Measurements from ENCODE around the gene AKAP8L. TPM values are rescaled to one million over a fixed set of nuclear protein-coding genes. Genes with fewer than 3 reads are reported as not detected.

AKAP8L gene
- total RNA-seq, 4 donors from 2014 or later = 112 to 329 (median 172) TPM

DNA sequence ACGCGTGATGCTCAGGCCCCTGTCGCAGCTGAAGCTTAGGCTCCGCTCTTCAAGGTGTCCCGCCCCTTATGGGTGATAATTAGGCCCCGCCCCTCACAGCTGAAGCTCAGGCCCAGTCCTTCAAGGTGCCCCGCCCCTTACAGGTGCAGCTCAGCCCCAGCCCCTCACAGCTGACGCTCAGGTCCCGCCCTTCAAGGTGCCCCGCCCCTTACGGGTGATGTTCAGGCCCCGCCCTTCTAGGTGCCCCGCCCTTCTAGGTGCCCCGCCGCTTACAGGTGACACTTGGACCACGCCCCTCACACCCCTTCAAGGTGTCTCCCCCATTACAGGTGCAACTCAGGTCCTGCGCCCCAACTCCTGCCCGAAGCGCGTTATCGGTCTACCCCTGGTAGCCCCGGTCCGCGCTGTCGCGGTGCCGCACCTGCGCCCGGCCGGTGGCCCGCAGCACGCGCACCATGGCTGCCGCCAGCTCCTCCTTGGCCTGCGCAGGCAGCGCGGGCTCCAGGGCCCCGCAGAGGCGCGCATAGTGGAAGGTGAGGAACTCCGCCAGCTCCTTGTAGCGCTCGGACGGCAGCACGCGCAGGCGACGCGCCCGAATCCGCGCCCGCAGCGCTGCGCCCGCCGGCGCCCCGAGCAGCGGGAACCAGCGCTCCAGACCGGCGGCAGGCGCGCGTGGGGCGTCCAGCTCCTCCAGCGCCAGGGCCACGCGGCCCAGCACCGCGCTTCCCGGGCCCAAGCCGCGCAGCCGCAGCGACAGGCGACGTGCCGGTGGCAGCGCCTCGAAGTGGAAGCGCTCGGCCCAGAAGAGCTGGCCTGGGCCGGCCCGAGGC lies 38.3 kb upstream of the AKAP8L start:
- Histone ChIP-seq H3K4me1 (peaks cover 0 to 21% (median 18%) of the 10 kb centered on the region in 4 donors), H3K9me3 (no peaks in the 10 kb centered on the region), H3K27me3 (peaks cover 54% of the 10 kb centered on the region), H3K4me3 (peak overlapping the region in 2 of 4 donors; percentile 11 to 21), H3K27ac (no peak overlapping the region), H3K36me3 (no peaks in the 10 kb centered on the region)
- in situ Hi-C loops (cut with MboI; ENCODE audit: low pct_ligation_motif_present in 1 of 4, low pct_unique_long_range_greater_than_20kb in 1 of 4, low sequenced_read_pairs in 3 of 4) = no loop called here
- DNase-seq = no peak
- intact Hi-C loops (cut with DNase I; ENCODE audit: low total_unique reads) = no loop called here
- TF ChIP-seq, protein P1, sequence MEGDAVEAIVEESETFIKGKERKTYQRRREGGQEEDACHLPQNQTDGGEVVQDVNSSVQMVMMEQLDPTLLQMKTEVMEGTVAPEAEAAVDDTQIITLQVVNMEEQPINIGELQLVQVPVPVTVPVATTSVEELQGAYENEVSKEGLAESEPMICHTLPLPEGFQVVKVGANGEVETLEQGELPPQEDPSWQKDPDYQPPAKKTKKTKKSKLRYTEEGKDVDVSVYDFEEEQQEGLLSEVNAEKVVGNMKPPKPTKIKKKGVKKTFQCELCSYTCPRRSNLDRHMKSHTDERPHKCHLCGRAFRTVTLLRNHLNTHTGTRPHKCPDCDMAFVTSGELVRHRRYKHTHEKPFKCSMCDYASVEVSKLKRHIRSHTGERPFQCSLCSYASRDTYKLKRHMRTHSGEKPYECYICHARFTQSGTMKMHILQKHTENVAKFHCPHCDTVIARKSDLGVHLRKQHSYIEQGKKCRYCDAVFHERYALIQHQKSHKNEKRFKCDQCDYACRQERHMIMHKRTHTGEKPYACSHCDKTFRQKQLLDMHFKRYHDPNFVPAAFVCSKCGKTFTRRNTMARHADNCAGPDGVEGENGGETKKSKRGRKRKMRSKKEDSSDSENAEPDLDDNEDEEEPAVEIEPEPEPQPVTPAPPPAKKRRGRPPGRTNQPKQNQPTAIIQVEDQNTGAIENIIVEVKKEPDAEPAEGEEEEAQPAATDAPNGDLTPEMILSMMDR (IDR thresholded peaks at IDR 0.05) = no peak
- TF ChIP-seq POLR2AphosphoS5 (IDR thresholded peaks at IDR 0.05) (no peak), EP300 (IDR thresholded peaks at IDR 0.05; ENCODE audit: low read depth) (no peak)
- 47% methylated on average over 52 of the region's 86 CpGs; no CpG with 5 or more reads in 1 of the 2 donors for WGBS, 2 donors (ENCODE audit: low coverage in 1 of 2)

DNA sequence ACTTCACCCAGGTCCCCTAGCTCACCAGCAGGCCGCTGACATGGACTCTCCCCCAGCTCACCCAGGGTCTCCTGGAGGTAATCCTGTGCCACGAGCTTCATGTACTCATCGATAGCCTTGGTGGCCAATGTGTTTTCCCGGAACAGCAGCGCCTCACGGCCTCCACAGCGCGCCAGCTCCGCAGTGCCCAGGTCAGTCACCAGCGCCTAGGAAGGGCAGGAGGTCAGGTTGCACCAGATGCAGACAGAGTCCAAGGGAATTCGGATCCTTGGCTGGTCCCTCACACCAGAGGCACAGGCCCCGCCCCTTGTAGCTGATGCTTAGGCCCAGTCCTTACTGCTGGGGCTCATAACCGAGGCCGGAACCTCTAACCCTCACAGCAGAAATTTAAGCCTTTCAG lies 37.7 kb upstream of the AKAP8L start:
- 42% methylated on average over 13 of the region's 14 CpGs; no CpG with 5 or more reads in 1 of the 2 donors for WGBS, 2 donors (ENCODE audit: low coverage in 1 of 2)
- Histone ChIP-seq H3K9me3 (no peaks in the 10 kb centered on the region), H3K4me3 (no peak overlapping the region), H3K4me1 (peaks cover 0 to 21% (median 18%) of the 10 kb centered on the region in 4 donors), H3K36me3 (no peaks in the 10 kb centered on the region), H3K27me3 (peaks cover 54% of the 10 kb centered on the region), H3K27ac (no peak overlapping the region)
- TF ChIP-seq, protein P1 (IDR thresholded peaks at IDR 0.05) = no peak
- TF ChIP-seq POLR2A (IDR thresholded peaks at IDR 0.05) (no peak), POLR2AphosphoS5 (IDR thresholded peaks at IDR 0.05) (no peak), EP300 (IDR thresholded peaks at IDR 0.05; ENCODE audit: low read depth) (no peak)
- DNase-seq = no peak
- intact Hi-C loops (cut with DNase I; ENCODE audit: low total_unique reads) (no loop called here), in situ Hi-C loops (cut with MboI; ENCODE audit: low pct_ligation_motif_present in 1 of 4, low pct_unique_long_range_greater_than_20kb in 1 of 4, low sequenced_read_pairs in 3 of 4) (no loop called here)

- intact Hi-C loops (cut with DNase I; ENCODE audit: low total_unique reads) (no loop called here), in situ Hi-C loops (cut with MboI; ENCODE audit: low pct_ligation_motif_present in 1 of 4, low pct_unique_long_range_greater_than_20kb in 1 of 4, low sequenced_read_pairs in 3 of 4) (no loop called here)
- Histone ChIP-seq H3K9me3 (no peaks in the 10 kb centered on the region), H3K27me3 (peaks cover 54% of the 10 kb centered on the region), H3K4me1 (peaks cover 0 to 21% (median 18%) of the 10 kb centered on the region in 4 donors), H3K27ac (no peak overlapping the region), H3K36me3 (no peaks in the 10 kb centered on the region), H3K4me3 (no peak overlapping the region)
- no peak for TF ChIP-seq POLR2A (IDR thresholded peaks at IDR 0.05)
- no peak for TF ChIP-seq EP300 (IDR thresholded peaks at IDR 0.05; ENCODE audit: low read depth)
- TF ChIP-seq POLR2AphosphoS5 (IDR thresholded peaks at IDR 0.05) = no peak
- TF ChIP-seq, protein P1 (IDR thresholded peaks at IDR 0.05) = no peak
- DNase-seq = no peak
- WGBS, 2 donors (ENCODE audit: low coverage in 1 of 2) = 92% methylated on average over 9 of the region's 9 CpGs; no CpG with 5 or more reads in 1 of the 2 donors
Measured at GRCh38 chr19:15455996-15456395, 37.2 kb upstream of the AKAP8L start.

DNA sequence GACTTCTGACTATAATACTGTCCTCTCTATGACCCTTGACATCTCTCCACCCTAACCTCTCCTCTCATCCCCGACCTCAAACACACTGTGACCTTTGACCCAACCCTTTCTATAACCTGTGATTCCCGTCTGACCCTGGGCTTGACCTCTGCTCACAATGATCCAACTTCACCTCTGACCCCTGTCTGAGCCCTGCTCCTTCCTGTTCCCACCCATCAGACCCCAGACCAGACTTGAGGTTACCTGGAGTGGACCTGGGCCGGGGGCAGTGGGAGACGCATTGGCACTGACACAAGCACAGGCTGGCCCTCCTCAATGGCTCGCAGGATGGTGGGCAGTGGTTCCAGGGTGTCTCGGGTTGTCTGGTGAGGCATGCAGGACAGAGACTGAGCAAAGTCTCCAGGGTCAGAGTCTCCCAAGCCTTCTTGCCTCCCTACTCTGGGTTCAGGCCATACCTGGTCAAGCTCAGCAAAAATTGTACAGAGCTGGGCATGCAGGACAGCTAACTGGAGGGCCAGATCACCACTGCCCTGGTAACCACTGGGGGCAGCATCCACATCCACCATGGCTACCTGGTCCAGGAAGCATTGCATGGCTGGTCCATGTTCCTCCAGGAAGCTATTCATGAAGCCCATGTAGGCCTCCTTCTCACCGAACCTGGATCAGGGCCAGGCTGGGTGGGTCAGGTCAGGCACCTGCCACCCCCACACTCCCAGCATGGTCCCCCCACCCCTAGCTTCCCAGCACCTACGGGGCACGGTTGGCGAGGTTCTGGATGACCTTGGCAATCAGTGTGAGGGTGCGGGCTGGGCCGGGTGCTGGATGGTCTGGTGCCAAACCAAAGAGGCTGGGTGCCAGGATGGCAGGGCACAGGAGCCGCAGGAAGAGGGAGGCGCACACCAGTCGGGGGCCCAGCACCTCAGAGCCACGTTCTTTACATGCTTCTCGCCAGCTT lies 35.4 kb upstream of the AKAP8L start:
- intact Hi-C loops (cut with DNase I; ENCODE audit: low total_unique reads) = no loop called here
- peaks cover 49% of the 10 kb centered on the region for H3K27me3 ChIP-seq

More for the DNA sequence above, 35.4 kb upstream of the AKAP8L start:
- H3K27ac ChIP-seq = no peak overlapping the region
- no peak for DNase-seq
- H3K9me3 ChIP-seq = no peaks in the 10 kb centered on the region
- H3K4me1 ChIP-seq = peaks cover 0 to 23% (median 19%) of the 10 kb centered on the region in 4 donors
- WGBS, 2 donors (ENCODE audit: low coverage in 1 of 2) = 71% methylated on average over 17 of the region's 17 CpGs; no CpG with 5 or more reads in 1 of the 2 donors
- TF ChIP-seq EP300 (IDR thresholded peaks at IDR 0.05; ENCODE audit: low read depth) (no peak), POLR2A (IDR thresholded peaks at IDR 0.05) (no peak), POLR2AphosphoS5 (IDR thresholded peaks at IDR 0.05) (no peak)
- TF ChIP-seq, protein P1 (IDR thresholded peaks at IDR 0.05) = no peak
- in situ Hi-C loops (cut with MboI; ENCODE audit: low pct_ligation_motif_present in 1 of 4, low pct_unique_long_range_greater_than_20kb in 1 of 4, low sequenced_read_pairs in 3 of 4) = no loop called here
- H3K4me3 ChIP-seq = no peak overlapping the region
- no peaks in the 10 kb centered on the region for H3K36me3 ChIP-seq

All from transverse colon (tissue), 4 donors.